T-helper 1 cell treated with Interleukin-12 subunit alpha and Interleukin-12 subunit beta and Interleukin-4 antibody, amounts not matched to agents 30 μg/mL and 1 μg/mL, for 36 hours (primary cell): Measurements from ENCODE around the gene PFDN1.
"Not testable (repeated sequence)": the region's sequence is repeated elsewhere in the genome, so short reads cannot be mapped to it uniquely, and the experiment has no call there.

Experiments used
- H3K27ac Mint-ChIP-seq: one replicate; pipeline ENCODE4 v1.8.0; 2021; ENCODE audit warnings: mild to moderate bottlenecking, mixed read lengths
- H3K27me3 Mint-ChIP-seq: one replicate; pipeline ENCODE4 v1.8.0; 2021; ENCODE audit warnings: low read depth, mixed read lengths
- H3K36me3 Mint-ChIP-seq: one replicate; pipeline ENCODE4 v1.8.0; 2021; ENCODE audit warnings: low read depth, mixed read lengths
- H3K4me1 Mint-ChIP-seq: one replicate; pipeline ENCODE4 v1.8.0; 2021; ENCODE audit warnings: low read depth, mixed read lengths
- H3K4me3 Mint-ChIP-seq: one replicate; pipeline ENCODE4 v1.8.0; 2021; ENCODE audit warnings: mild to moderate bottlenecking, moderate library complexity, mixed read lengths
- H3K9me3 Mint-ChIP-seq: one replicate; pipeline ENCODE4 v1.8.0; 2021; ENCODE audit warnings: mixed read lengths

PFDN1 gene, protein sequence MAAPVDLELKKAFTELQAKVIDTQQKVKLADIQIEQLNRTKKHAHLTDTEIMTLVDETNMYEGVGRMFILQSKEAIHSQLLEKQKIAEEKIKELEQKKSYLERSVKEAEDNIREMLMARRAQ

DNA sequence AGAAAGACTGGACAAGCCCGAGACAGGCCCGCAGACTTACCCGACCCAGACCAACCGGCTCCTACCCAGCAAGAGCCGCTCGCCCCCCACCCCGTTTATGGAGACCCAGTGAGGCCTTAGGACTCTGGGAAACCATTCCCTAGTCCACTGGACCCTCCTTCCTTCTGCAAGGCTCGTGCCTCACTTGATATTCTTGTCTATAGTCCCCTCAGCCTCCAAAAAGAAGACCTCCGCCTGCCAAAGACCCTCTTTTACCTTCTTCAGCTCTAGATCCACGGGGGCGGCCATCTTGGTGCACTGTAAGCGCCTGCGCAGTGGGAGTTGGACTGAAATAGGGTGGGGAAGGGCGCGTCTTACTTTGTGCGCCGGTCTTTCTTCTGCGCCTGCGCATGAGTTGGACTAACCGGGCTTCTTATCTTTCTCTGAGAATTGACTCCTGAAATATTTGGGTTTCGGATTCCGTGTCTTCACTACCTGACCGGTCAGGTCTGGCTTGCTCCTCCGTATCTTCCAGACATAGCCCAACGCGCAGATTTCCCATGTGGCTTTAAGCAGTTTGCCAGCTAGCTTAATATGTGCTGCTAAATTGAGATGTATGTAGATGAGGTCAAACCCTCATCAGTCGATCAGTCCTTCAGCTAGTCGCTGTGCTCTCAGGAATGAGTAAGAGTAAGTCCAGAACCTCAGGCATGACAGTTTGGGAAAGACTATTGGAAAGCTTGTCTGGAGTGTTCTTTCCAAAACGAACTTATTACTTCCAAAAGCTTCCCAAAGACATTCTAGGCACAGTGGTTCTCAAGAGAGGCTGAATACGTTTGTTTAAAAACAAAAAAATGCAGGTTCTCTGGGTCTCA lies at the start of gene PFDN1:
Gene PFDN1 (minus strand): TSS at position 316 of the 854 bp plus-strand sequence. CDS start 28 bp downstream, at position 288.
- H3K27ac Mint-ChIP-seq = peak within 1 kb of the TSS; percentile 97
- H3K9me3 Mint-ChIP-seq = no peaks in the 10 kb centered on the region
- peaks cover 22% of the 10 kb centered on the region for H3K4me1 Mint-ChIP-seq
- H3K27me3 Mint-ChIP-seq = no peaks in the 10 kb centered on the region
- peaks cover 12% of the 10 kb centered on the region for H3K36me3 Mint-ChIP-seq
- H3K4me3 Mint-ChIP-seq = peak within 1 kb of the TSS; percentile 99

DNA sequence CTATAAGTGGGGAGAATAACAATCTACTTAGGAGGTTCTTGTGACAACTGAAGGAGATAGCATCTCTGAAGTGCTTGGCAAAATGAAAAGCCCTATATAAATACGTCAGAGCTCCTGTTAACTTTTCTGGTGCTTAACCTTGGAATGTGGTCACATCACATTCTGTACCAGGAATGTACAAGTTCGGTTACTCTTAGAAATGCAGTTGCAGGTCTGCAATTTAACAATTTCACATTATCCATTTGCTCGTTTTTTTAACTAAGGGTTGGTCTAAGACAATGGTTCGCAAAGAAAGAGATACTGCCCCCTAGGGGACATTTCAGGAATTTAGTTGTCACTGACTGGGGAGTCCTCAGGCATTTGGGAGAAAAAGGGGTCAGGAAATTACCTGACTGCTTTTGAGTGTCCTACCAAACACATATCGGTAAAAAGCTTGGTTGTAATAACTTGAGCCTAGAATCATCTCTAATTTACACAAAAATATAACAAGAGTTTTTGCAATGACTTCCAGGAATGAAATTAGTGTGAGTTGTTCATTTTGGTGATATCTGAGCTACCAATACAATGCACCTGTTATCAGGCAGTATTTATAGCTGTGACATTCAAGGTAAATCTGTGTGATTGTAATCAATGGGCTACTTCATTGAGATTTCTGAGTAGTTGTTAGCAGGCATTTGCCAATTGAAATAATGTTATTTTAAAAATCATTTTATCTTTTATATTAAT lies 48.9 kb upstream of the PFDN1 start:
- peak overlapping the region; percentile 67 for H3K27ac Mint-ChIP-seq
- H3K4me3 Mint-ChIP-seq = no peak overlapping the region
- no peaks in the 10 kb centered on the region for H3K27me3 Mint-ChIP-seq
- H3K9me3 Mint-ChIP-seq = no peaks in the 10 kb centered on the region
- H3K36me3 Mint-ChIP-seq = no peaks in the 10 kb centered on the region
- peaks cover 23% of the 10 kb centered on the region for H3K4me1 Mint-ChIP-seq

DNA sequence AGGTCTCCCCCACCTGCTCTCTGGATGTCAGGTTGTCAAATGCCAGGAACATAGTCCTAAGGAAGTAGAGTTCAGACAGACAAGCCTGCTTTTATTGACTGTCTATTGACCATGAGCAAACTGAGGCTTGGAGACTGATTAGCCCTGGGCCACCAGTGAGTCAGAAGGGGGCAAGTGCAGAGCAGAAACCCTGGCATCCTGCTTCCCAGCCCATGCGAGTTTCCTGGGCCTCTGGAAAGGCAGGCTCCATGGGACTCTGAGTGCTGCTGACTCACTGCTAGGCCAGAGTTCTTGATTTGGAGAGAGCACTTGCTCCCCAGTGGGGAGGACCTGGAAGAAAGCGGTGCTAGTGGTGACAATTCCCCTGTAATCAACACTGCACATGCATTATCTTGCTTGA lies 46.3 kb upstream of the PFDN1 start:
- no peaks in the 10 kb centered on the region for H3K27me3 Mint-ChIP-seq
- peaks cover 32% of the 10 kb centered on the region for H3K4me1 Mint-ChIP-seq
- H3K4me3 Mint-ChIP-seq = no peak overlapping the region
- no peak overlapping the region for H3K27ac Mint-ChIP-seq
- H3K9me3 Mint-ChIP-seq = no peaks in the 10 kb centered on the region
- peaks cover 7% of the 10 kb centered on the region for H3K36me3 Mint-ChIP-seq

DNA sequence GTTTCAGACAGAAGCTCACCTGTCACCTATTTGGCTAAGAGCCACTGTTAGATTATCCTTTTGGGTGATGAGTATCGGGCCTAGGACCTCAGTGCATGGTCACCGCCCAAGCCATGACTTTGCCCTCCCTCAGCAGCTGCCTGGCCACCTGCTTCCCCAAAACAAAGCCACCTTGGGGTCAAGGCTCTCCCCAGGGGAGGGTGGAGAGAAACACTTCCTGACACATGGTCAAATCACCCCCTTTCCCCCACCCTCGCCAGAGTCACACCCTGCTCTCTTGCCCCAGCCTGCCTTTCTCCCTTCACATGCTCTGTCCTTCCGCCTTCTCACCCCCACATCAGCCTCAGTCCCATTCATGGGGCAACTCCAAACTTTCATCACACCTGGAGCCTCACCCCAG lies 45.2 kb upstream of the PFDN1 start:
- Mint-ChIP-seq H3K9me3 (no peaks in the 10 kb centered on the region), H3K27me3 (no peaks in the 10 kb centered on the region), H3K36me3 (peaks cover 9% of the 10 kb centered on the region), H3K4me1 (peaks cover 41% of the 10 kb centered on the region), H3K4me3 (no peak overlapping the region), H3K27ac (no peak overlapping the region)

DNA sequence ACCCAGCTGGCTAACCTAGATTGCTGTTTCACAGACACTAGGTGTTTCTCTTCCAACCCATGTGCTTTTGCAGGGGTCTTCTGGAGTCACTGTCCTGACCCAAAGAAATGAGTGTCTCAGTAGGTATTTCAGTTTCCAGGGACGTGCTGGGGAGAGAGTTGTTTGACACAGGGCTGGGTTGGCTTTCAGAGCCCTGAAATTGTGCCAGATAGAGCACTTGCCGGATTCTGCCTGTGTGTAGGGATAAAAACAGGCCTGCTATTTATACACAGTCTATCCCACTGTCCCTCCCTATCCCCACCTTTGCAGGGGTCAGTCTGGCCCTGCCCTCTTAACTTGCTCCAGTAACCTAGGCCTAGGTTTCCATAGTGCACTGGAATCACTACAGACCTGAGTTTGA lies 44.5 kb upstream of the PFDN1 start:
- no peaks in the 10 kb centered on the region for H3K9me3 Mint-ChIP-seq
- no peaks in the 10 kb centered on the region for H3K27me3 Mint-ChIP-seq
- peak overlapping the region; percentile 85 for H3K4me3 Mint-ChIP-seq
- peaks cover 13% of the 10 kb centered on the region for H3K36me3 Mint-ChIP-seq
- peak overlapping the region; percentile 39 for H3K27ac Mint-ChIP-seq
- H3K4me1 Mint-ChIP-seq = peaks cover 49% of the 10 kb centered on the region

DNA sequence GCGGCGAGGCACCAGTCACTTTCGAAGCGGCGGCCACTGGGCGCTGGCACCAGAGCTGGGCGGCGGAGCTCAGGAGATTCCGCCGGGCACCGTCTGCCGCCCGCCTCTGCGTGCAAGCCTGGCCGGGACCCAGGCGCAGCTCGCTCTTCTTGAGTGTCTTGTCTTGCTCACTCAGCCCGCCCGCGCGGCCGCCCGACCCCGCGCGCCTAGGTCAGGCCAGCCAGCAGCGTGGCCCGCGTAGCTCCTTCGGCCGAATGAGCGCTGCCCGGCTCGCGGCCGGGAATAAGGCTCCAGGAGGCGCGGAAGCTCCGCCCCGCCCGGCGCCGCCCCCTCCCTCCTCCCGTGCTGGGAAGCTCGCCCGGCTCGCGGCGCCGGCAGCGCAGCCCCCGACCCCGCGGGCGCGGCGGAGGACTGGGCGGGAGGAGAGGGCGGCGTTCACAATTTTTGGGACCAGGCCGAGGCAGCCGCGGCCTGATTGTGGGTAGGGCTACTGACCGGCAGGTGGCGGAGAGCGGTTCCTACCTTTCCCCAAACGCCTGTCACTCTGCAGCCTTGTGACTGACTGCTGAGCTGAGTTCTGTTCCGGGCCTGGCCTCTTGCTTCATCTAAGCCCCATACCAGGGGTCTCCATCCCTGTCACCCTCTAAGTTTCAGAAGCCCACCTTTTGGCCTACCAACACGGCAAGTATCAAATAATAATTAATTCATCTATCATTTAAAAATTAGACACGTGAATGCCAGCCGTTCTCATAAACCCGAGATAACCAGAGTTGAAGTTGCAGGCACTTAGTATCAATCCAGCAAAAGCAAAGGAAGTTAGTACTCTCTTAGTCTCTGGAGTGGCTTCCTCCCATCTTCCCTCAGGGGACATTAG lies 43.7 kb upstream of the PFDN1 start, which contains the start of gene HBEGF:
Gene HBEGF (minus strand): TSS at position 256 of the 874 bp plus-strand sequence. CDS start 275 bp downstream, outside the sequence.
- Mint-ChIP-seq H3K27me3 (no peaks in the 10 kb centered on the region), H3K36me3 (peaks cover 18% of the 10 kb centered on the region), H3K9me3 (no peaks in the 10 kb centered on the region), H3K4me1 (peaks cover 51% of the 10 kb centered on the region), H3K4me3 (peak within 1 kb of the TSS; percentile 96), H3K27ac (peak within 1 kb of the TSS; percentile 96)

DNA sequence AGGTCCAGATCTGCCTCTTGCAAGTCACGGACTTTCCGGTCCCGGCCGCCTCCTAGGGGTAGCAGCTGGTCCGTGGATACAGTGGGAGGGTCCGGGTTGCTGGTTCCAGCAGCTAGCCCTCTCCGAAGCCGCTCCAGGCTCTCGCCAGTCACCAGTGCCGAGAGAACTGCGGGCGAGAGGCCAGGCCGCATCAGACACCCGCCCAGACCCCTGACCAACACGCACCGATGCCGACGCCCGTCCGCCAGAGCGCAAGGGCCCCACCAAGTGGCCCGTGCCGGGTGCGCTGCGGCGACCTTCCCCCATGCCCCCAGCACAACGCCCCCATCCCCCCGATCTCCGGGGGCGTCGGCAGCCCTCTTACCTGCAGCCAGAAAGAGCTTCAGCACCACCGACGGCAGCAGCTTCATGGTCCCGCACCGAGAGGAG lies 43.0 kb upstream of the PFDN1 start:
- Mint-ChIP-seq H3K36me3 (peaks cover 22% of the 10 kb centered on the region), H3K27ac (peak overlapping the region; percentile 96), H3K27me3 (no peaks in the 10 kb centered on the region), H3K4me3 (peak overlapping the region; percentile 96), H3K9me3 (no peaks in the 10 kb centered on the region), H3K4me1 (peaks cover 55% of the 10 kb centered on the region)

DNA sequence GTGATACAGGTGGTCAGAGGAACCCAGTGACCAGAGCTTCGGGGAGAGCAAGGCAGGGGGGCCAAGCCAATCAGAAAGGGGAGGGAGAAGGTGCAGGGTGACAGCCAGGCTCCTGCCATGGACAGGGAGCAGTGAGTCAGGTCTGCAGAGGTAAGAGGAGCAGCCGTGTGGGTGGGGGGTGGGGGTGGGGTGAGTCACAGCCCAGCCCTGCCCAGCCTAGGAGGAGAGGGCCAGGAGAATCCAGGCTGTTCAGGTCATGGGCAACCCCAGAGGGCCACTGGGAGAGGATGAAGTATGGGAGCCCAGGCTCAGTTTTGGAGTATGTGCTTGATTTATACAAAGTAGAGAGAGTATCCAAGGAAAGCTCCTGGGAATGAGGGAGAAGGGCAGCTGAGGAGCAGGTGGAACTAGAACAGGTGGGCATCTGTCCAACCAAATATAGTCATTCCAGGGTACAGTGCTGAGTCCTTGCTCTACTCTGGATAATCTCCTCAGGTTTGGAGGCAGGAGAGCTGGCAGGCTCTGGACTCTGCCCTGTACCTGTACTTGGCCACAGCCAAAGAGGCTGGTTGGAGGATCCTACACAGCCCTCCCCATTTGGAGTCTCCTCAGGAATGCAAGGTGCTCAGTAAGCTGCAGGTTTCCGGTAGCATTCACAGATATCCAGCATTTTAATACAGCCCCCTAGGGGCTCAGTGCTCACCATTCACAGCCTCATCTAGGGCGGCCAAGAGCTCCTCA lies 42.0 kb upstream of the PFDN1 start:
- Mint-ChIP-seq H3K27ac (peak overlapping the region; percentile 96), H3K4me3 (peak overlapping the region; percentile 96), H3K9me3 (no peaks in the 10 kb centered on the region), H3K27me3 (no peaks in the 10 kb centered on the region), H3K4me1 (peaks cover 57% of the 10 kb centered on the region), H3K36me3 (peaks cover 27% of the 10 kb centered on the region)

DNA sequence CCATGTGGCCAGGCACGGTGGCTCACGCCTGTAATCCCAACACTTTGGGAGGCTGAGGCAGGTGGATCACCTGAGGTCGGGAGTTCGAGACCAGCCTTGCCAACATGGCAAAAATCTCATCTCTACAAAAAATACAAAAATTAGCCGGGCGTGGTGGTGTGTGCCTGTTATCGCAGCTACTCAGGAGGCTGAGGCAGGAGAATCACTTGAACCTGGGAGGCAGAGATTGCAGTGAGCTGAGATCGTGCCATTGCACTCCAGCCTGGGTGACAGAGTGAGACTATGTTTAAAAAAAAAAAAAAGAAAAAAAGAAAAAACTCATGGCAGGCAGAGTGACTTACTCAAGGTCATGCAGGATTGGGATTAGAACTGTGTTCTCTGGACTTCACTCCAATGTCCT lies 40.9 kb upstream of the PFDN1 start:
- H3K4me1 Mint-ChIP-seq = peaks cover 62% of the 10 kb centered on the region
- H3K4me3 Mint-ChIP-seq = peak overlapping the region; percentile 96
- H3K36me3 Mint-ChIP-seq = peaks cover 30% of the 10 kb centered on the region
- peak overlapping the region; percentile 96 for H3K27ac Mint-ChIP-seq
- not testable (repeated sequence) for H3K27me3 Mint-ChIP-seq, H3K9me3 Mint-ChIP-seq

DNA sequence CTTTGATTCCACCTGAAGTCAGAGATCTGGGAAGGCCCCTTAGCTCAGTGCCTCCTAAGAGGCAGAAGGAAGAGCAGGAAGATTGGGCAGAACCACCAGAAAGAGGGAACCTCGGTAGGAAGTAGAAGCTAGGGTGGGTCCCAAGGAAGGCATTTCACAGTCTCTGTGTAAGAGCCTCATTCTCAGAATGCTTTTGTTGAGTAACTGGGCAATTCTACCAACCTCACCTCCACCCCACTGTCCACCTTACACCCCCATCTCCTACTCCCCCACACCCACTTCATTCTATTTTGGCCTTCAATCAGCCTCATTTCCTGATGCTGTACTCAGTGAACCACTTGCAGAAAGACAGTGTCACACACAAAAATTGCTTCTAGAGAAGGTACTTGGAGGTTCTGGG lies 40.0 kb upstream of the PFDN1 start:
- no peaks in the 10 kb centered on the region for H3K27me3 Mint-ChIP-seq
- peaks cover 63% of the 10 kb centered on the region for H3K4me1 Mint-ChIP-seq
- no peaks in the 10 kb centered on the region for H3K9me3 Mint-ChIP-seq
- H3K27ac Mint-ChIP-seq = peak overlapping the region; percentile 96
- peaks cover 35% of the 10 kb centered on the region for H3K36me3 Mint-ChIP-seq
- H3K4me3 Mint-ChIP-seq = peak overlapping the region; percentile 96

DNA sequence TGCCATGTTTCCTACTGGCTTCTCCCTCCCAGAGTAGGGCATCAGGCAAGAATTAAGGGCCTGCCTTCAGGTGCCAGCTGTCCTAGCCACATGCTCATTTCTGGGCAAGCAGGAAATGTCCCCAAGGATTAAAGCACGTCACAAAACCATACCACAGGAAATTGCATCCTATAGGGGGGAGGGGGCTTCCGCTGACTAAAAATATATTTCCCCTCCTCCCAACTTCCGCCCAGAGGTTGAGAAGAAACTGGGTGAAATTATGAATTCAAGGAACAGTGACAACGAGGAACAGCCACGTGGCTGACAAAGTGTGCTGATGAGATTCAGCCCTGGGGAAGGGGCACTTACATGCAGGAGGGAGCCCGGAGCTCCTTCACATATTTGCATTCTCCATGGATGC lies 39.4 kb upstream of the PFDN1 start:
- H3K4me1 Mint-ChIP-seq = peaks cover 64% of the 10 kb centered on the region
- no peaks in the 10 kb centered on the region for H3K27me3 Mint-ChIP-seq
- peaks cover 38% of the 10 kb centered on the region for H3K36me3 Mint-ChIP-seq
- peak overlapping the region; percentile 96 for H3K27ac Mint-ChIP-seq
- H3K4me3 Mint-ChIP-seq = peak overlapping the region; percentile 96
- no peaks in the 10 kb centered on the region for H3K9me3 Mint-ChIP-seq

DNA sequence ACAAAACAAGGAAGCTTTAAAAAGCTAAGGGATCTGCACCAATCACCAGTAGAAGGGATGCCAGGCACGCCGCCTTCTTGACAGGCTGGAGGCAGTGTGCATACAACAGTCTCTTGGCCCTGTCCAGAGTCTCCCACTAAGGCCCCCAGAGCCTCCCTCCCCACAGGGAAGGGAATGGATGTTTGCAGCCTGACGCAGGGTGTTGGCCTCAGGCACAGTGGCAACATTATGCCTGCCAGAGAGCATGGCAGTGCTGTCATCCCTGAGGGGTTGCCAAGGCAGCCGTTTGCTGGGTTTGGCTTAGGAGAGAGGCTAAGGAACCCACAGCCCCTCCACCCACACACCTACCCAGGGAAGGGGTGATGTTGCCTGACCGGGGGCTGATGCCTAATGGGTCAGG lies 38.7 kb upstream of the PFDN1 start:
- Mint-ChIP-seq H3K36me3 (peaks cover 43% of the 10 kb centered on the region), H3K27ac (peak overlapping the region; percentile 96), H3K9me3 (no peaks in the 10 kb centered on the region), H3K4me1 (peaks cover 60% of the 10 kb centered on the region), H3K27me3 (no peaks in the 10 kb centered on the region), H3K4me3 (peak overlapping the region; percentile 96)

DNA sequence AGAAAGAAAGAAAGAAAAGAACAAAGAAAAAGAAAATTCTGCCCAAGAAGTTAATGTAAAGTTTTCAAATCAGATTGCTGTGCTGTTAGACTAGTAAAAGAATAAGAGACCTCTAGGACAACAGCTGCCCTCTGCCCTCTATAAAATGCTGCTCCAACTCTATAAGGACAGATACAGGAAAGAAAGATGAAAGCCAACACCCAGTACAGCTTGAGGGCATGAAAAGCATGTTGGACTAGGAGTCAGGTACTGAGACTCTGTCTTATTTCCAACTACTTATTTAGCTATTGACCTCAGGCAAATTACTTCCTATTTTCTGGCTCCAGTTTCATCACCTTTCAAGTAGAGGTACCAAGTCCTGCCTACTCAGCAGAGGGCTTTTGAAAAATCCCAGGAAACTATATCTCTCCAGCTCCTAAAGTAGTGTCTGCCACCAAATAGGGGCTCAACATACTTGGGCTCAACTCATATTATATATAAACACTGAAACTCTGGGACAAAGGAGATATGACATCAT lies 37.8 kb upstream of the PFDN1 start:
- Mint-ChIP-seq H3K4me1 (peaks cover 67% of the 10 kb centered on the region), H3K27me3 (no peaks in the 10 kb centered on the region), H3K9me3 (no peaks in the 10 kb centered on the region), H3K4me3 (peak overlapping the region; percentile 70), H3K27ac (peak overlapping the region; percentile 96), H3K36me3 (peaks cover 52% of the 10 kb centered on the region)
